ENCODE results near the gene BTBD16. TPM values are rescaled to one million over a fixed set of nuclear protein-coding genes. Genes with fewer than 3 reads are reported as not detected.

Gene BTBD16
- polyA plus RNA-seq, 3 donors = not detected

- no peaks in the 10 kb centered on the region for H3K9me3 ChIP-seq (replicated peaks in 1 of 2; ENCODE audit: control insufficient read depth in 1 of 2, insufficient read depth in 1 of 2, low read length in 2 of 2)
- no peak for TF ChIP-seq CTCF (IDR thresholded peaks at IDR 0.05)
- H4K20me1 ChIP-seq (ENCODE audit: insufficient read depth, low read length) = no peaks in the 10 kb centered on the region
- Mint-ChIP-seq H3K4me1 (no peaks in the 10 kb centered on the region), H3K27me3 (ENCODE audit: low read depth in 3 of 3) (peaks cover under 1 to 3% (median 2%) of the 10 kb centered on the region in 3 donors), H3K27ac (no peak overlapping the region), H3K36me3 (no peaks in the 10 kb centered on the region), H3K9me3 (no peaks in the 10 kb centered on the region), H3K4me3 (no peak overlapping the region)
- H3K4me2 ChIP-seq (replicated peaks; ENCODE audit: extremely low read depth, low read length, poor library complexity, severe bottlenecking) = no peak overlapping the region
- H3K36me3 ChIP-seq (replicated peaks in 1 of 2; ENCODE audit: control insufficient read depth in 1 of 2, insufficient read depth in 2 of 2, low read length in 2 of 2) = no peaks in the 10 kb centered on the region
- H3K4me1 ChIP-seq (ENCODE audit: control insufficient read depth in 1 of 2, insufficient read depth in 2 of 2, low read length in 2 of 2) = no peaks in the 10 kb centered on the region
- H3K9ac ChIP-seq (ENCODE audit: insufficient read depth, low read length, poor library complexity, severe bottlenecking) = no peak overlapping the region
- no CpG with 5 or more reads among the region's 2 CpGs for WGBS (ENCODE audit: insufficient coverage)
- H3K4me3 ChIP-seq (replicated peaks in 1 of 3; ENCODE audit: low read depth in 2 of 3, low read length in 3 of 3) = no peak overlapping the region
- intact Hi-C loops (cut with micrococcal nuclease) = no loop called here
- no peak overlapping the region for H2AFZ ChIP-seq (ENCODE audit: insufficient read depth, low read depth, low read length, poor library complexity, severe bottlenecking)
- H3K79me2 ChIP-seq (ENCODE audit: insufficient read depth, low read length) = no peaks in the 10 kb centered on the region
- H3K27me3 ChIP-seq (ENCODE audit: control insufficient read depth in 2 of 2, insufficient read depth in 2 of 2, low read length in 2 of 2) = no peaks in the 10 kb centered on the region
- no peak for DNase-seq
- no peak overlapping the region for H3K27ac ChIP-seq (ENCODE audit: low read depth in 1 of 2, low read length in 2 of 2)
Measured at GRCh38 chr10:122243550-122243949, 27.5 kb upstream of the BTBD16 start.

- H3K4me3 Mint-ChIP-seq = no peak overlapping the region
- H3K79me2 ChIP-seq (ENCODE audit: insufficient read depth, low read length) = no peaks in the 10 kb centered on the region
- 82% methylated on average over 10 of the region's 11 CpGs for WGBS (ENCODE audit: insufficient coverage)
- no peak overlapping the region for H3K27ac ChIP-seq (ENCODE audit: low read depth in 1 of 2, low read length in 2 of 2)
- intact Hi-C loops (cut with micrococcal nuclease) = no loop called here
- H3K4me2 ChIP-seq (replicated peaks; ENCODE audit: extremely low read depth, low read length, poor library complexity, severe bottlenecking) = no peak overlapping the region
- H3K9me3 ChIP-seq (replicated peaks in 1 of 2; ENCODE audit: control insufficient read depth in 1 of 2, insufficient read depth in 1 of 2, low read length in 2 of 2) = no peaks in the 10 kb centered on the region
- no peaks in the 10 kb centered on the region for H3K27me3 ChIP-seq (ENCODE audit: control insufficient read depth in 2 of 2, insufficient read depth in 2 of 2, low read length in 2 of 2)
- H3K9me3 Mint-ChIP-seq = no peaks in the 10 kb centered on the region
- no peaks in the 10 kb centered on the region for H3K4me1 Mint-ChIP-seq
- TF ChIP-seq CTCF (IDR thresholded peaks at IDR 0.05) = no peak
- H3K4me1 ChIP-seq (ENCODE audit: control insufficient read depth in 1 of 2, insufficient read depth in 2 of 2, low read length in 2 of 2) = no peaks in the 10 kb centered on the region
- H3K4me3 ChIP-seq (replicated peaks in 1 of 3; ENCODE audit: low read depth in 2 of 3, low read length in 3 of 3) = no peak overlapping the region
- H3K27ac Mint-ChIP-seq = peak overlapping the region in 1 of 7 donors; percentile 31
- peaks cover 2 to 3% (median 2%) of the 10 kb centered on the region in 3 donors for H3K27me3 Mint-ChIP-seq (ENCODE audit: low read depth in 3 of 3)
- H3K9ac ChIP-seq (ENCODE audit: insufficient read depth, low read length, poor library complexity, severe bottlenecking) = no peak overlapping the region
- H2AFZ ChIP-seq (ENCODE audit: insufficient read depth, low read depth, low read length, poor library complexity, severe bottlenecking) = no peak overlapping the region
- H3K36me3 ChIP-seq (replicated peaks in 1 of 2; ENCODE audit: control insufficient read depth in 1 of 2, insufficient read depth in 2 of 2, low read length in 2 of 2) = no peaks in the 10 kb centered on the region
- H3K36me3 Mint-ChIP-seq = no peaks in the 10 kb centered on the region
- no peak for DNase-seq
- no peaks in the 10 kb centered on the region for H4K20me1 ChIP-seq (ENCODE audit: insufficient read depth, low read length)
Measured at GRCh38 chr10:122244001-122244975, 26.8 kb upstream of the BTBD16 start.
